CD8-positive, alpha-beta memory T cell (primary cell): ENCODE data around the gene HAVCR1. TPM values are rescaled to one million over a fixed set of nuclear protein-coding genes. Genes with fewer than 3 reads are reported as not detected.
"Not testable (repeated sequence)": the region's sequence is repeated elsewhere in the genome, so short reads cannot be mapped to it uniquely, and the experiment has no call there.

Source experiments
- CTCF ChIA-PET: fragments of 350-600 bp; sonication (Branson Sonifier 250); formaldehyde crosslinking; loops from one replicate; lab custom pipeline; 2021; ENCODE audit warnings: antibody characterized with exemption; lab: Charles Lee
- POLR2A ChIA-PET: fragments of 350-600 bp; sonication (Branson Sonifier 250); formaldehyde crosslinking; loops from one replicate; lab custom pipeline; 2021; ENCODE audit warnings: antibody characterized with exemption; lab: Charles Lee
- DNase-seq, 5 donors: peaks; one replicate each; pipeline versions ENCODE4 v3.0.0 to v3.0.0-alpha.2; 2020 to 2022; ENCODE audit warnings: mixed read lengths in 1 of 5
- H3K27ac ChIP-seq: one replicate; pipeline ENCODE4 v1.7.0; 2013; ENCODE audit warnings: low read depth, mild to moderate bottlenecking, low read length, moderate library complexity
- H3K27me3 ChIP-seq: 2 replicates; pipeline ENCODE4 v1.7.0; 2013; ENCODE audit warnings: low read length, mild to moderate bottlenecking; ENCODE audit not compliant: insufficient read depth, poor library complexity, severe bottlenecking
- H3K36me3 ChIP-seq: 2 replicates; pipeline ENCODE4 v1.7.0; 2013; ENCODE audit warnings: mild to moderate bottlenecking, low read length, moderate library complexity; ENCODE audit not compliant: insufficient read depth
- H3K4me1 ChIP-seq: 2 replicates; pipeline ENCODE4 v1.7.0; 2013; ENCODE audit warnings: mild to moderate bottlenecking, low read length, moderate library complexity; ENCODE audit not compliant: insufficient read depth
- H3K4me3 ChIP-seq: 2 replicates; pipeline ENCODE4 v1.7.0; 2013; ENCODE audit warnings: mild to moderate bottlenecking, low read length
- H3K9me3 ChIP-seq: 2 replicates; pipeline ENCODE4 v1.7.0; 2013; ENCODE audit warnings: mild to moderate bottlenecking, low read length
- H3K27ac Mint-ChIP-seq, 8 donors: one replicate each; pipeline ENCODE4 v1.8.0; 2020 to 2021; ENCODE audit warnings: mixed read lengths in 8 of 8, mild to moderate bottlenecking in 6 of 8, inconsistent platforms in 3 of 8, moderate library complexity in 3 of 8
- H3K27me3 Mint-ChIP-seq, 2 donors: one replicate each; pipeline ENCODE4 v1.8.0; 2020 to 2021; ENCODE audit warnings: mixed read lengths in 2 of 2, mild to moderate bottlenecking in 1 of 2, moderate library complexity in 1 of 2
- H3K36me3 Mint-ChIP-seq, 3 donors: one replicate each; pipeline ENCODE4 v1.8.0; 2020 to 2021; ENCODE audit warnings: mixed read lengths in 3 of 3, inconsistent platforms in 1 of 3, mild to moderate bottlenecking in 1 of 3
- H3K4me1 Mint-ChIP-seq, 3 donors: one replicate each; pipeline ENCODE4 v1.8.0; 2020 to 2021; ENCODE audit warnings: mixed read lengths in 3 of 3, inconsistent platforms in 1 of 3, mild to moderate bottlenecking in 1 of 3
- H3K4me3 Mint-ChIP-seq, 7 donors: one replicate each; pipeline ENCODE4 v1.8.0; 2020 to 2021; ENCODE audit warnings: mixed read lengths in 7 of 7, mild to moderate bottlenecking in 6 of 7, moderate library complexity in 4 of 7, inconsistent platforms in 2 of 7
- H3K9me3 Mint-ChIP-seq, 5 donors: one replicate each; pipeline ENCODE4 v1.8.0; 2020 to 2022; ENCODE audit warnings: mixed read lengths in 5 of 5, mild to moderate bottlenecking in 3 of 5, moderate library complexity in 2 of 5, inconsistent platforms in 1 of 5
- polyA plus RNA-seq: library from polyadenylated mRNA; unstranded; fragments of 300-500 nt; fragmentation: Illumina TruSeq; gene quantifications from one replicate; pipeline ENCODE4 v1.2.3, GENCODE V29; 2021
- total RNA-seq, 2 experiments: library from RNA; stranded (reverse); gene quantifications; one replicate each; pipeline ENCODE4 v1.2.3, GENCODE V29; 2021

Gene HAVCR1
- total and polyA plus RNA-seq, 3 experiments from 2014 or later: 0.27 to 0.91 (median 0.61) TPM

DNA sequence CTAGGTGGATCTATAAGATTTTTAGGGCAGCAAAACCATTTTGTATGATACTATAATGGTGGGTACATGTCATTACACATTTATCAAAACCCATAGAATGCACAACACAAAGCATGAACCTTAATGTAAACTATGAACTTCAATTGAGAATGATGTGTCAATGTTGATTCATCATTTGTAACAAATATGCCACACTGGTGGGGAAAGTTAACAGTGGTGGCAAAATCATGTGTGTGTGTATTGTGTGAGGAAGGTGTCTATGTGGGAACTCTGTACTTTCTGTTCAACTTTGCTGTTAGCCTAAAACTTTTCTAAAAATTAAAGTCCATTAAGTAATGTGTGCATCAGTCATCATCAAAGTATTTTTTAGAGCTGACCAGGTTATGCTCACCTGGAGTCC lies 38.9 kb downstream of the HAVCR1 start:
- Mint-ChIP-seq H3K27me3 (peaks cover 0 to 6% of the 10 kb centered on the region in 2 donors), H3K36me3 (peaks cover 0 to 10% (median 3%) of the 10 kb centered on the region in 3 donors), H3K4me3 (no peak overlapping the region), H3K4me1 (peaks cover 22 to 28% (median 24%) of the 10 kb centered on the region in 3 donors), H3K27ac (peak overlapping the region in 3 of 8 donors; percentile 58 to 64 (median 61)), H3K9me3 (peaks cover 0 to 9% (median 7%) of the 10 kb centered on the region in 5 donors)
- H3K36me3 ChIP-seq: no peaks in the 10 kb centered on the region
- POLR2A ChIA-PET: no interaction called here
- no peak overlapping the region for H3K4me3 ChIP-seq
- no peaks in the 10 kb centered on the region for H3K27me3 ChIP-seq
- H3K9me3 ChIP-seq: no peaks in the 10 kb centered on the region
- DNase-seq: no peak
- H3K27ac ChIP-seq: no peak overlapping the region
- H3K4me1 ChIP-seq: peaks cover 12% of the 10 kb centered on the region
- CTCF ChIA-PET: no interaction called here

DNA sequence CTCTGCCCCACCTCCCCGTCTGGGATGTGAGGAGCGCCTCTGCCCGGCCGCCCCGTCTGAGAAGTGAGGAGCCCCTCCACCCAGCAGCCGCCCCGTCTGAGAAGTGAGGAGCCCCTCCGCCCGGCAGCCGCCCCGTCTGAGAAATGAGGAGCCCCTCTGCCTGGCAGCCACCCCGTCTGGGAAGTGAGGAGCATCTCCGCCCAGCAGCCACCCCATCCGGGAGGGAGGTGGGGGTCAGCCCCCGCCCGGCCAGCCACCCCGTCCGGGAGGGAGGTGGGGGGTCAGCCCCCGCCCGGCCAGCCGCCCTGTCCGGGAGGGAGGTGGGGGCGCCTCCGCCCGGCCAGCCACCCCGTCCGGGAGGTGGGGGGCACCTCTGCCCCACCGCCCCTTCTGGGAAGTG lies 44.8 kb downstream of the HAVCR1 start:
- H3K4me1 Mint-ChIP-seq, H3K4me1 ChIP-seq, POLR2A ChIA-PET: not testable (repeated sequence)

DNA sequence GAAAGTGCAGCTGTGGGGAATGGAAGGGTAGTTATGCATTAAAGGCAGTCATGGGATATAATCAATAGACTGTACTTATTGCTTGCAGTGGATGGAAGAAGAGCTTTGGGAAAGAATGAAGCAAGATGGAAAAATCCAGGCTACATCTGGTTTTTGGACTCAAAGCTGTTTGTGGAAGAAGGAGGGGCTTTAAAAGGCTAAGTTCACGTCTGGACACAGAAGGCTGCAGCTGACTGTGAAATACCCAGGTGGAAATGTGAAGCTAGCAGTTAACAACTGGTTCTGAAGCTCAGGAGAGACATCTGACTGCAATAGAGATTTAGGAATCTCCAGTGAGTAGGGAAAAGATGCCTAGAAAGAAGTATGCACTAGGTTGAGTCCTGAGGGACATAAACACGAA lies 52.7 kb downstream of the HAVCR1 start:
- CTCF ChIA-PET: no interaction called here
- Histone ChIP-seq H3K4me3 (no peak overlapping the region), H3K36me3 (no peaks in the 10 kb centered on the region), H3K27ac (no peak overlapping the region), H3K27me3 (no peaks in the 10 kb centered on the region), H3K4me1 (no peaks in the 10 kb centered on the region), H3K9me3 (no peaks in the 10 kb centered on the region)
- Mint-ChIP-seq H3K27ac (no peak overlapping the region), H3K36me3 (peaks cover 0 to 24% (median 3%) of the 10 kb centered on the region in 3 donors), H3K9me3 (peaks cover 0 to 10% (median 7%) of the 10 kb centered on the region in 5 donors), H3K4me3 (no peak overlapping the region), H3K4me1 (peaks cover 0 to 2% (median 0%) of the 10 kb centered on the region in 3 donors), H3K27me3 (peaks cover 3 to 7% of the 10 kb centered on the region in 2 donors)
- POLR2A ChIA-PET: no interaction called here
- no peak for DNase-seq

More for the DNA sequence above, 44.8 kb downstream of the HAVCR1 start:
- H3K36me3 ChIP-seq, H3K9me3 ChIP-seq, H3K27me3 Mint-ChIP-seq, CTCF ChIA-PET, H3K27me3 ChIP-seq, DNase-seq, H3K4me3 Mint-ChIP-seq, H3K27ac Mint-ChIP-seq, H3K27ac ChIP-seq, H3K4me3 ChIP-seq: not testable (repeated sequence)
- Mint-ChIP-seq H3K9me3 (peaks cover 0 to 16% (median 11%) of the 10 kb centered on the region in 5 donors), H3K36me3 (peaks cover 0 to 27% (median 4%) of the 10 kb centered on the region in 3 donors)

DNA sequence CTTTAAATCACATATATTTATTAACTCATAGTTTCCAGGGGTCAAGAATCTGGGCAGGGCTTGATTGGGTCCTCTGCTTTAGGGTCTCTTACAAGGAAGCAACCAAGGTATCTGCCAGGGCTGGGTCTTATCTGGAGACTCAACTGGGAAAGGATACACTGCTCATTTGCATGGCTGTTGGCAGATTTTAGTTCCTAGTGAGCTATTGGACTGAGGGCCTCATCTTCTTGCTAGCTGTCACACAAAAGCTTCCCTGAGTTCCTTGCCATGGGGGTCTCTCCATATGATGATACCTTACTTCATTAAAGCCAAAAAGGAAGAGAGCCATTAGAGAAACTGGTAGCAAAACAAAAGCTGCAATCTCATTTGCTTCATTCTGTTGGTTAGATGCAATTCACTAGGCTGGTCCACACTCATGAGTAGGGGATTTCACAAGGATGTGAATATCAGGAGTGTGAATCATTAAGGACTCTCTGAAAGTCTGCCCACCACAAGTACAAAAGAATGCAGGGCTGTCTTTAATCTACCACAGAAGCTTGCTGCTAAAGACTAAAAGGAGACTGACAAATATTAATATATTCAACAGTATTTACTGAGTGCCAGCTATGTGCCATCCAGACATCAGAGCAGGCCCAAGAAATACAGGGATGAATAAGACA lies 53.9 kb downstream of the HAVCR1 start:
- CTCF ChIA-PET: no interaction called here
- Mint-ChIP-seq H3K27me3 (peaks cover 0 to 7% of the 10 kb centered on the region in 2 donors), H3K4me3 (no peak overlapping the region), H3K36me3 (peaks cover 2 to 28% (median 8%) of the 10 kb centered on the region in 3 donors), H3K27ac (no peak overlapping the region), H3K4me1 (peaks cover 0 to 2% (median 0%) of the 10 kb centered on the region in 3 donors), H3K9me3 (peaks cover 10 to 14% (median 11%) of the 10 kb centered on the region in 5 donors)
- no peaks in the 10 kb centered on the region for H3K9me3 ChIP-seq
- no peaks in the 10 kb centered on the region for H3K4me1 ChIP-seq
- POLR2A ChIA-PET: no interaction called here
- no peak overlapping the region for H3K27ac ChIP-seq
- H3K27me3 ChIP-seq: no peaks in the 10 kb centered on the region
- no peaks in the 10 kb centered on the region for H3K36me3 ChIP-seq
- DNase-seq: no peak
- H3K4me3 ChIP-seq: no peak overlapping the region

DNA sequence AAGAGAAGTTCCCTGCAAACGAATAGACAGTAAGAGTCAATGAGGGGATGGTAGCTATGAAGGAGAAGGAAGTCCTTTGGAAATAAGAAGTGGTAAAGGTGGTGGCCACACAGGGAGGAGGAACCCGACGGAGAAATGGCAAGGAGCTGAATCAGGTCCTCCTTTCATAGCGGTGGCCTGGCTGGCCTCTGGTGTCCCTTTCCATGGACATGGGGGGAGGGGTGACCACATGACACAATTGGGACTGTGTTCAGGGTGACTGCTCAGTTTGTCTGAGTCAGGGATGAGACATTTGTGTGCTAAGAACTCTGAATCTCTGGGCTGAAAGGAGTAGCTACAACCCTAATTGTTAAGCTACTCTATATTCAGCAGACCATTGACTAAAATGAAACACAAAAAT lies 67.2 kb downstream of the HAVCR1 start:
- Histone ChIP-seq H3K9me3 (no peaks in the 10 kb centered on the region), H3K27ac (no peak overlapping the region), H3K27me3 (no peaks in the 10 kb centered on the region), H3K4me3 (no peak overlapping the region), H3K36me3 (no peaks in the 10 kb centered on the region), H3K4me1 (no peaks in the 10 kb centered on the region)
- Mint-ChIP-seq H3K36me3 (peaks cover 0 to 18% (median 5%) of the 10 kb centered on the region in 3 donors), H3K27ac (no peak overlapping the region), H3K4me1 (no peaks in the 10 kb centered on the region), H3K4me3 (no peak overlapping the region), H3K9me3 (peaks cover 0 to 5% (median 0%) of the 10 kb centered on the region in 5 donors), H3K27me3 (peaks cover 3 to 10% of the 10 kb centered on the region in 2 donors)
- ChIA-PET CTCF (no interaction called here), POLR2A (no interaction called here)
- DNase-seq: no peak

DNA sequence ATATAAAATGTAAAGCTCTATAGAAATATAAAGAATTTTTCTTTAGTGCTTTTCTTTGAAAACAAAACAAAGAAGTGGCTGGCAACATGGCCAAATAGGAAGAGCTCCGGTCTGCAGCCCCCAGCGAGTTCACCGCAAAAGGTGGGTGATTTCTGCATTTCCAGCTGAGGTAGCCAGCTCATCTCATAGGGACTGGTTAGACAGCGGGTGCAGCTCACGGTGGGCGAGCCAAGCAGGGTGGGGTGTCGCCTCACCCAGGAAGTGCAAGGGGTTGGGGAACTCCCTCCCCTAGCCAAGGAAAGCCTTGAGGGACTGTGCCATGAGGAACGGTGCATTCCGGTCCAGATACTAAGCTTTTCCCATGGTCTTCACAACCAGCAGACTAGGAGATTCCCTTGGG lies 74.9 kb downstream of the HAVCR1 start:
- Histone ChIP-seq H3K4me1 (no peaks in the 10 kb centered on the region), H3K4me3 (no peak overlapping the region), H3K27ac (no peak overlapping the region), H3K27me3 (no peaks in the 10 kb centered on the region), H3K36me3 (no peaks in the 10 kb centered on the region), H3K9me3 (no peaks in the 10 kb centered on the region)
- H3K4me3 Mint-ChIP-seq: no peak overlapping the region
- no peaks in the 10 kb centered on the region for H3K4me1 Mint-ChIP-seq
- no peak overlapping the region for H3K27ac Mint-ChIP-seq
- peaks cover 2 to 32% of the 10 kb centered on the region in 2 donors for H3K27me3 Mint-ChIP-seq
- POLR2A ChIA-PET: no interaction called here
- peaks cover 0 to 8% (median 2%) of the 10 kb centered on the region in 5 donors for H3K9me3 Mint-ChIP-seq
- DNase-seq: no peak
- CTCF ChIA-PET: no interaction called here
- peaks cover 0 to 27% (median 8%) of the 10 kb centered on the region in 3 donors for H3K36me3 Mint-ChIP-seq

DNA sequence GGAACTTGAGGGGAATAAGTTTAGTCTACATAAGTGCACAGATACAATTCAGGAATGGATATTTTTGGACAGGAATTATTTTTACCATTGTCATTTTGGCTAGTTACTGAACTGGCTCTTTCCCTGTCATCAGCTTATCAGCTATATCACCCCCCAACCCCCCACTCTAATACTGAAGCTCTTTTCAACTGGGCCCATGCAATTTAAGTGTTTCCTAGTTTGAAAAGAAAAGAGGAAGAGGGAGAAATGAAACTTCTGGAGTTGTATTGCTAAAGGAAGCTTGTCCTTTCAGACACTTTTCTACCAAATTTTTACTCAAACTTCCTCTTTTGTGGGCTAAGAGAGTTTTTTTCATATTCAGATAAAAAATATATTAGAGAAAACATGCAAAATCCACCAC lies 77.4 kb downstream of the HAVCR1 start:
- no peak overlapping the region for H3K4me3 Mint-ChIP-seq
- no peak for DNase-seq
- peaks cover 0 to 2% (median under 1%) of the 10 kb centered on the region in 5 donors for H3K9me3 Mint-ChIP-seq
- Histone ChIP-seq H3K9me3 (no peaks in the 10 kb centered on the region), H3K27ac (no peak overlapping the region), H3K4me1 (no peaks in the 10 kb centered on the region), H3K36me3 (no peaks in the 10 kb centered on the region), H3K4me3 (no peak overlapping the region), H3K27me3 (no peaks in the 10 kb centered on the region)
- ChIA-PET CTCF (no interaction called here), POLR2A (no interaction called here)
- H3K36me3 Mint-ChIP-seq: peaks cover 0 to 16% (median 5%) of the 10 kb centered on the region in 3 donors
- H3K27ac Mint-ChIP-seq: no peak overlapping the region
- peaks cover 2 to 29% of the 10 kb centered on the region in 2 donors for H3K27me3 Mint-ChIP-seq
- H3K4me1 Mint-ChIP-seq: peaks cover 0 to 2% (median 0%) of the 10 kb centered on the region in 3 donors
